Endodermal cell (in vitro differentiated cells): ENCODE data around the gene RPL27. TPM values are rescaled to one million over a fixed set of nuclear protein-coding genes. Genes with fewer than 3 reads are reported as not detected.

Source experiments
- DNase-seq: peaks from one replicate; pipeline ENCODE4 v3.0.0-alpha.2; 2017
- H3K27ac ChIP-seq: 2 replicates; pipeline ENCODE4 v1.5.1; 2013; ENCODE audit warnings: mild to moderate bottlenecking, low read depth, low read length, moderate library complexity
- H3K27me3 ChIP-seq: 2 replicates; pipeline ENCODE4 v1.6.1; 2013; ENCODE audit warnings: mild to moderate bottlenecking, low read length, moderate library complexity; ENCODE audit not compliant: insufficient read depth, control insufficient read depth, poor library complexity, severe bottlenecking
- H3K36me3 ChIP-seq: 2 replicates; pipeline ENCODE4 v1.7.0; 2013; ENCODE audit warnings: mild to moderate bottlenecking, low read length, moderate library complexity; ENCODE audit not compliant: control insufficient read depth, insufficient read depth
- H3K4me1 ChIP-seq: one replicate; pipeline ENCODE4 v1.7.0; 2013; ENCODE audit warnings: low read length; ENCODE audit not compliant: control insufficient read depth, insufficient read depth
- H3K4me3 ChIP-seq: 2 replicates; pipeline ENCODE4 v1.5.1; 2013; ENCODE audit warnings: mild to moderate bottlenecking, low read length, moderate library complexity
- H3K9ac ChIP-seq: 2 replicates; pipeline ENCODE4 v1.6.1; 2013; ENCODE audit warnings: mild to moderate bottlenecking, low read length, moderate library complexity; ENCODE audit not compliant: poor library complexity, severe bottlenecking; ENCODE audit errors: extremely low read depth
- H3K9me3 ChIP-seq: 2 replicates; pipeline ENCODE4 v1.6.1; 2013; ENCODE audit warnings: mild to moderate bottlenecking, low read length, moderate library complexity; ENCODE audit not compliant: control insufficient read depth
- H3K27ac Mint-ChIP-seq: 2 replicates; pipeline ENCODE4 v1.8.0; 2020; ENCODE audit warnings: mixed read lengths
- H3K27me3 Mint-ChIP-seq: 2 replicates; pipeline ENCODE4 v1.8.0; 2021; ENCODE audit warnings: mild to moderate bottlenecking, mixed read lengths; ENCODE audit not compliant: insufficient read depth
- H3K36me3 Mint-ChIP-seq: 2 replicates; pipeline ENCODE4 v1.8.0; 2020; ENCODE audit warnings: low read depth, mixed read lengths
- H3K4me1 Mint-ChIP-seq: 2 replicates; pipeline ENCODE4 v1.8.0; 2020; ENCODE audit warnings: mixed read lengths
- H3K4me3 Mint-ChIP-seq: 2 replicates; pipeline ENCODE4 v1.8.0; 2020; ENCODE audit warnings: mild to moderate bottlenecking, moderate library complexity, mixed read lengths
- H3K9me3 Mint-ChIP-seq: 2 replicates; pipeline ENCODE4 v1.8.0; 2020; ENCODE audit warnings: mild to moderate bottlenecking, mixed read lengths
- CTCF ChIP-seq: fragments of 200-600 bp; sonication (generic); conservative IDR thresholded peaks from 2 replicates; pipeline ENCODE4 v1.5.0; 2021; ENCODE audit warnings: antibody characterized with exemption, mild to moderate bottlenecking
- WGBS, 2 experiments: methylation state at CpG; one replicate each; pipeline versions ENCODE4 v1.1.5 to v1.1.7; 2013; ENCODE audit warnings: missing lambda C conversion rate in 2 of 2, mixed read lengths in 1 of 2; ENCODE audit not compliant: insufficient coverage in 1 of 2, insufficient read length in 1 of 2; 5-methylcytosine and 5-hydroxymethylcytosine counted together
- total RNA-seq, 2 donors: library from RNA; stranded (reverse); fragmentation: NEBNext Ultra II Directional in 1 of 2; extraction: Animal tissue kit (Norgen Biotek cat#: 25700) in 1 of 2; gene quantifications; 2 replicates in 1 of 2; 3 replicates in 1 of 2; pipeline ENCODE4 v1.2.1, GENCODE V29; 2021

Gene RPL27
- total RNA-seq, 2 donors from 2014 or later, result 1,077 to 1,196 TPM

- peaks cover 50% of the 10 kb centered on the region for H3K4me1 Mint-ChIP-seq
- no peaks in the 10 kb centered on the region for H3K27me3 Mint-ChIP-seq
- H3K9me3 Mint-ChIP-seq, result no peaks in the 10 kb centered on the region
- H3K4me3 Mint-ChIP-seq, result peak overlapping the region; percentile 19
- H3K27ac Mint-ChIP-seq, result peak overlapping the region; percentile 87
- Histone ChIP-seq H3K9ac (peak overlapping the region; percentile 26), H3K9me3 (no peaks in the 10 kb centered on the region), H3K36me3 (no peaks in the 10 kb centered on the region), H3K27ac (peak overlapping the region; percentile 99), H3K4me3 (no peak overlapping the region), H3K27me3 (no peaks in the 10 kb centered on the region), H3K4me1 (peaks cover 17% of the 10 kb centered on the region)
- peaks cover 6% of the 10 kb centered on the region for H3K36me3 Mint-ChIP-seq
- peak; percentile 81 for DNase-seq
- TF ChIP-seq CTCF, result no peak
- WGBS, 2 experiments, result 11 to 43% methylated on average over 5 to 10 of the region's 12 CpGs
Measured at GRCh38 chr17:43033948-43034881, 36.0 kb downstream of the RPL27 start.

- Mint-ChIP-seq H3K36me3 (peaks cover 4% of the 10 kb centered on the region), H3K27ac (peak overlapping the region; percentile 41), H3K4me3 (peak overlapping the region; percentile 19), H3K27me3 (no peaks in the 10 kb centered on the region), H3K4me1 (peaks cover 55% of the 10 kb centered on the region), H3K9me3 (no peaks in the 10 kb centered on the region)
- Histone ChIP-seq H3K4me3 (no peak overlapping the region), H3K27me3 (no peaks in the 10 kb centered on the region), H3K27ac (peak overlapping the region; percentile 99), H3K4me1 (peaks cover 17% of the 10 kb centered on the region), H3K9me3 (no peaks in the 10 kb centered on the region), H3K9ac (no peak overlapping the region), H3K36me3 (no peaks in the 10 kb centered on the region)
- no peak for TF ChIP-seq CTCF
- 67 to 77% methylated on average over 1 to 3 of the region's 3 CpGs for WGBS, 2 experiments
- DNase-seq, result no peak
Measured at GRCh38 chr17:43034894-43035293, 36.7 kb downstream of the RPL27 start.

- Histone ChIP-seq H3K27ac (no peak overlapping the region), H3K4me3 (no peak overlapping the region), H3K9me3 (no peaks in the 10 kb centered on the region), H3K9ac (no peak overlapping the region), H3K27me3 (no peaks in the 10 kb centered on the region), H3K36me3 (no peaks in the 10 kb centered on the region), H3K4me1 (peaks cover 23% of the 10 kb centered on the region)
- peak overlapping the region; percentile 61 for H3K27ac Mint-ChIP-seq
- H3K27me3 Mint-ChIP-seq, result no peaks in the 10 kb centered on the region
- H3K4me3 Mint-ChIP-seq, result no peak overlapping the region
- H3K9me3 Mint-ChIP-seq, result no peaks in the 10 kb centered on the region
- TF ChIP-seq CTCF, result no peak
- peaks cover 64% of the 10 kb centered on the region for H3K4me1 Mint-ChIP-seq
- no peak for DNase-seq
- H3K36me3 Mint-ChIP-seq, result peaks cover 2% of the 10 kb centered on the region
- 90 to 100% methylated on average over 2 of the region's 2 CpGs for WGBS, 2 experiments
Measured at GRCh38 chr17:43039646-43040045, 41.4 kb downstream of the RPL27 start.
